PC-3 (cell line): ENCODE measurements around the gene TMEM119.

Source experiments
- CTCF ChIP-seq: fragments of 300-600 bp; sonication (generic); conservative IDR thresholded peaks from 2 replicates; pipeline ENCODE4 v1.5.1; 2017; ENCODE audit warnings: antibody characterized with exemption, low read depth, mild to moderate bottlenecking, low read length
- EZH2 ChIP-seq: fragments of 300-600 bp; sonication (generic); IDR thresholded peaks from one replicate; pipeline ENCODE4 v1.6.1; 2017; ENCODE audit warnings: antibody characterized with exemption, mild to moderate bottlenecking, low read length; ENCODE audit not compliant: unreplicated experiment

- TF ChIP-seq CTCF, result no peak
- no peak for TF ChIP-seq EZH2
These were observed 2.8 kb upstream of the TMEM119 start for GRCh38 chr12:108600702-108601007.
